Astrocyte of the cerebellum (primary cell): Measurements from ENCODE around the gene OR2T1.

ENCODE experiments used
- DNase-seq: peaks from one replicate; pipeline ENCODE4 v3.0.0-alpha.2; 2011; ENCODE audit warnings: low read depth
- H3K4me3 ChIP-seq: 2 replicates; pipeline ENCODE4 v1.5.1; 2011; ENCODE audit warnings: mild to moderate bottlenecking, low read depth, low read length, moderate library complexity
- CTCF ChIP-seq: IDR thresholded peaks from 2 replicates; pipeline ENCODE4 v1.5.1; 2012; ENCODE audit warnings: low read length, low read depth, moderate library complexity, mild to moderate bottlenecking; ENCODE audit errors: missing control alignments
- in situ Hi-C: cut with HindIII; loops from 2 replicates; pipeline ENCODE4 v1.10.0; 2017; ENCODE audit warnings: low sequenced_read_pairs

The OR2T1 gene

GRCh38 chr1:248402748-248403147, at the start of gene OR2T1:
Gene OR2T1 (plus strand): TSS chr1:248403048. CDS start chr1:248406148, 3,100 bp downstream.
- no peak for TF ChIP-seq CTCF
- in situ Hi-C loops = no loop called here
- DNase-seq = no peak
- no peak within 1 kb of the TSS for H3K4me3 ChIP-seq

- TF ChIP-seq CTCF = no peak
- H3K4me3 ChIP-seq = no peak overlapping the region
- in situ Hi-C loops = no loop called here
- no peak for DNase-seq
Observed at GRCh38 chr1:248359415-248359814, 43.4 kb upstream of the OR2T1 start.

- no peak within 1 kb of the TSS for H3K4me3 ChIP-seq
- DNase-seq = no peak
- in situ Hi-C loops = loop anchor here (5.0 kb wide), 1 partner anchor 51 kb away; no protein-coding TSS in a partner anchor
- TF ChIP-seq CTCF = no peak
Observed at GRCh38 chr1:248361121-248361715, 41.6 kb upstream of the OR2T1 start, which contains the start of gene OR2T4. Gene OR2T4 (plus strand): TSS chr1:248361665. CDS start chr1:248361665, 0 bp downstream.

GRCh38 chr1:248366609-248367008, 36.2 kb upstream of the OR2T1 start:
- H3K4me3 ChIP-seq = no peak overlapping the region
- TF ChIP-seq CTCF = no peak
- in situ Hi-C loops = no loop called here
- DNase-seq = no peak

GRCh38 chr1:248372394-248372793, 30.5 kb upstream of the OR2T1 start:
- TF ChIP-seq CTCF = no peak
- in situ Hi-C loops = no loop called here
- no peak overlapping the region for H3K4me3 ChIP-seq
- DNase-seq = no peak

GRCh38 chr1:248373761-248374160, 29.1 kb upstream of the OR2T1 start:
- no peak for TF ChIP-seq CTCF
- in situ Hi-C loops = no loop called here
- no peak for DNase-seq
- no peak overlapping the region for H3K4me3 ChIP-seq

GRCh38 chr1:248375446-248375845, 27.4 kb upstream of the OR2T1 start, which contains the start of gene OR2T6:
Gene OR2T6 (plus strand): TSS chr1:248375746. CDS start chr1:248387609, 11,863 bp downstream.
- DNase-seq = no peak
- no peak within 1 kb of the TSS for H3K4me3 ChIP-seq
- TF ChIP-seq CTCF = no peak
- in situ Hi-C loops = no loop called here
